Glomerular visceral epithelial cell (primary cell): ENCODE measurements around the gene DENND4C.
"Not testable (repeated sequence)": the region's sequence is repeated elsewhere in the genome, so short reads cannot be mapped to it uniquely, and the experiment has no call there.

Source experiments
- DNase-seq: peaks from one replicate; pipeline ENCODE4 v3.0.0-alpha.2; 2016; ENCODE audit errors: extremely low spot score

DENND4C gene

GRCh38 chr9:19410195-19410503 is 179.7 kb downstream of the DENND4C start:
- DNase-seq, result no peak

GRCh38 chr9:19410594-19410993 is 180.1 kb downstream of the DENND4C start:
- no peak for DNase-seq

GRCh38 chr9:19411316-19411715 is 180.8 kb downstream of the DENND4C start:
- no peak for DNase-seq

GRCh38 chr9:19413456-19413855 is 183.0 kb downstream of the DENND4C start:
- not testable (repeated sequence) for DNase-seq

- no peak for DNase-seq
These were observed 185.7 kb downstream of the DENND4C start for GRCh38 chr9:19416143-19416542.

GRCh38 chr9:19420877-19421276 is 190.4 kb downstream of the DENND4C start:
- DNase-seq, result no peak
